ENCODE measurements around the gene HOXC9.

The HOXC9 gene

DNA sequence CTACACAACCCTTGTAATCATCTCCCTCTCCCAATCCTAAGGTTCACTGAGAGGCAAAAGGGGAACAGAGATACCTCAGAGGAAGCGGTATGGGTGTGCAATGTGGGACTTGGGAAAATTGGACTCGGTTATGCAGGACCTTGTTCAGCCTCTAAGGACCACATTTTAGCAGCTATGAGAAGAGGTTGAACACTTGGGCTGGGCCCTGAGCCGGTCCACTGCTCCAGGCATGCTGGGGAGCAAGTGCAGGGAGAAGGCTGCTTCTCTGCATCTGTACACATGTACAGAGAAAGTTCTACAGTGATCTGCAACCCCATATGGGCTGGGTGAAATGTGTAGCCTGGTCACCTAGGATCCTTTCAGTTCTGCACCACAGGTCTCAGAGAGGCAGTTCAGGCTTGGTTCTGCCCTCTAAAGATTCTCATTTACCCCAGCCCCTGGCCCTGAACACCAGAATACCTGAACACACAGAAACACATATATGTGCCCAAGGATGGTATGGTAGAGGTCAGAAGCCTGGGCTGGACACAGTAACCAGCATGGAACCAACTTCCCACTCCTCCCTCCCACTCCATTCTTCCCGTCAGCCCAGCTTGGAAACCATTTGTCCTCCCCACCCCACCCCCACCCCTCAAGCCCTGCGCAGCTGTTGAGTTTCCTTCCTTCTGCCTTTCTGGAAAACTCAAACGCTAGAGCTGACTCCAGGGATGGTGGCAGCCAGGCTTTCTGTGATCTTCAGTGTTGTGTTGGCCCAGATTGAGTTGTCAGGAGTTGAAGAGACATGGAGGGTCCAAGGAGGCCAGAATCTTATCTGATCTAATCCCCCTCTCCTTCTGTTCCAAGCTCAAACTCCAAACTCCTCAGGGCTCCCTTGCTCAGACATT, 43.3 kb downstream of the HOXC9 start:
- DNase-seq, result no peak

DNA sequence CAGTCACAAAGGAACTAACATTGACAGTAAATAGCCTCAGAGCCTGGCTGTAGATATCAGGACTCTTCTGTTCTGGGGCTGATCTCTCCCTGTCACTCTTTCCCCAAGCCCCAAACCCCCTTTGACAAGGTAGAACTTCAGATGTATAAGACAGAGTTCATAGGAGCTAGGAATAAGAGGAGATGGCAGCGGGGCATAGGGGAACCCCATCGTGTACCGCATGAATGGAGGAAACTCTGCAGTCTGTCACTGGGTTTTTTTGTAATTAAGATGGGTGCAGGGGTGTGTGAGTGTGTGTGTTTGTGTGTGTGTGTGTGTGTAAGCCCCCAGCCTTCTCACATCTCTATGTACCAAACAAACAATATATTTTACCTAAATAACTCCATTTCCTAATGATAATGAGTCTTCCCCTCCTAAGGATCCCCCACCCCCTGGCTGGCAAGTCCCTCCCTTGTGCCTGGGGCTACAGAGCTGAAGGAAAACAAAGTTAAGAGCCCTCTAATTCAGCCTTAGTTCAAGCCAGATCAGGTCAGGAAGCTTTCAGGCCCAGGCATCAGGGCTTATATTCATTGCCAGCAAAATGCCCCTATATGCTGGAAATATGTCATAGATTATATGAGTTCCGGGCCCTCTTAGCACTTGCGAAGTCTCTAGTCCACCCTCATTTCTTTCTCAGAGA, 44.6 kb downstream of the HOXC9 start:
- no peak for DNase-seq

DNA sequence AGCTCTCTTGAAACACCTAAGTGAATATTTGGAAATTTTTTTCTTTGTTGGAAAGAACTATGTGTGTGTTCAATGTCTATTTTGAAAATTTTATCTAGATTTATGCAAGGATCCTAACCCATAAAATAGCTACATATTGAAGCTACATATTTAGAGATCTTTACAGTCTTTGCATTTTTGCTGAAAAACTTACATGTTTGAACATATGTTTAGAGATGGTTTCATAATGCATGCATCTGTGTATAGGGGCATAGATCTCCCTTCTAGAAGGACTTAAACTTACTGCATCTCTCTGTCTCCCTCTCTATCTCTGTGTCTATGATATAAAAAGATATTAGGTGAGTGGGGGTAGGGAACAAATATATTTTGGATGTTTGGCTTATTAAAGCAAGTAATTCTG, 45.4 kb downstream of the HOXC9 start:
- DNase-seq, result no peak

DNA sequence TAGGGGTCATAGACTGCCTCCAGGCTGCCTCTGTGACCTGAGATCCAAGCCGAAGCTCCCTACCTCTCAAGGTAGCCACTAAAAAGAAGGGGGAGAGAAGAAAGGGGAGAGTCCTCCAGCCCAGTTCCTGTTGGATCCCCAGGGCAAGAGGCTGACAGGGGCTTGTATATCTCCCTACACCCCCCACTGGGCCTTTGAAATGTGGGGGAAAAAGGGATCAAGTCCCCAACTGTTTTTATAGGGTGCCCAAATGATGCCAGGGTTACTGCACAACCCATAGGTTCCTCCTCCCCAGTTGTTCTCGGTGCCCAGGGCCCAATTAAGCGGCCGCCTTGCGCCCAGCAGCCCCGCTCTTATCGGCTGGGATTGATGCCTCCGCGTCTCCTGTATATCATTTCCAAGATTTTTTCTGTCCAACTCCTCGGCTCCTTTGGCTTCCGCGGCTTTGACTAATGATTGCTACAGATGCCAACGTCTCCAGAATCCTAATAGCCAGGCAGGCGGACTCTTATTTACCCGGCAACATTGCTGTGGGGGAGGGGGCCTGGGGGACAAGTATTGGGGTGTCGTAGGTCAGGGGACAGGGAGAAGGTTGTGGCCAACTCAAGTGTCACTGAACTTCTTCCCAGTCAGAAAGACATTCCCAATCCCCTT, 46.0 kb downstream of the HOXC9 start:
- DNase-seq, result no peak

DNA sequence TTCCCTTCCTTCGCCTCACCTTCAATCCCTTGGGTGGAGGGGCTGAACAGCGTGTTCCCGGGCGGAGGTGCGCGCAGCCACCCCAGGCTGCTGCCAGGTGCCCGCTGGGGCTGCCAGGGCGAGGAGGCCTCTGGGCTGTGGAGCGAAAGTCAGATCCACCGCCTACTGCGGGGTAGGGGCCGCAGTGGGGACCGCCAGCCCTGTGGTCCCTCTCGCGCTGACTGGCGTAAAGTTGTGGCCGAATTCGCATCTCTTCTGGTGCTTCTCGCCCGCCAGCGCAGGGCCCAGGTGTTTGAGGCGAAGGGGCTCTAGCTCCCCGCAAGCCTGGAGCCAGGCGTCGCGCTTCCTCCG, 46.8 kb downstream of the HOXC9 start:
- no peak for DNase-seq

DNA sequence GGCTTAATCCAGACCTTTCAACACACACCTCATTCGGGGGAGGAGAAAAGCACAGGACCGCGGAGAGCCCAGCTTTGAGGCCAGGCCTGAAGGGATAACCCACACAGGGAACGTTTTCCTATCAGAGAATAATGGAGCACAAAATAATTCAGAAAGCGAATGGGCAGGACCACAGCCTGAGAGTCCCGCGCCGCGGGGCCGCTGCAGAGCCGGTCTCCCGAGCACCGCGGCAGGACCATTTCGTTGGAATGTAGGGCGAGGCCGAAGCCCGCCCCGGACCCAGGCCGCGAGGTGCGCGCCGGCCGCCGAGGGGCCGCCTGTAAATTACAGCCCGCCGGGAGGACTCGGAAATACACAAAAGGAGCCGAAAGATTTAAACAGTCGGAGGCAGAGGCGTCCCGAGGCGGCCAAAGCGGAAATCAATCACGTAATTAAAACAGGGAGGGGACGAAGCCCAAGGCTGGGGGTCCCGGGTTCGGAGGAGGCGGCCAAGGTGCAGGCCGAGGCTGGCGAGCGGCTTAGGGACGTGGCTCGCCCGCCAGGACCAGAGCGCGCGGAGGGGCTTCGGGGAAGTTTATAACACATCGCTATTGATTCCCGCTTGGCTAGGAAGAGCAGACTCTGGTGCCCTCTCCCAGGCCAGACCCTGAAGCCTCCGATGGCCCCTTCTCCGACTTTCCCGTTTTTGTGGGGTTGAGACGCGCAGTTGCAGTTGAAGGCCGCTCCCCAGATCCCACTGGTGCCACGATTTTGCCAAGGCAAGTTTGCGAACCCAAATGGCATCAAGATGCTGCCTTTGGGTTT, 47.4 kb downstream of the HOXC9 start:
- DNase-seq, result no peak

DNA sequence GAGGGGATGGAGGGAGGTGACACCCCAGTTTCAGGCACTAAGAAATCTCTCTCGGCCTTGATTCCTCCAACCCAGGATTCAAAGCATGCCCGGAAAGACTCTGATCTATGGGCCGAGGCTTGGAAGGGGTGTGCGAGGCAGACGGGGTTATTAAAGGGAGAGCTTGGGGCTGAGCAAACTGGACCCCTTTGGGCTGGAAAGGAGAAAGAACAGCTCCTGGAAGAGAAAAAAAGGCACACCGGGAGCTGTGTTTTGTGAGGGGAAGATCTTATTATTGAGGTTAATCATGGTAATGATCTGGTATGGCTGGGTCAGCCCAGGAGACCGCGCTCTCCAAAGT, 48.0 kb downstream of the HOXC9 start:
- no peak for DNase-seq

DNA sequence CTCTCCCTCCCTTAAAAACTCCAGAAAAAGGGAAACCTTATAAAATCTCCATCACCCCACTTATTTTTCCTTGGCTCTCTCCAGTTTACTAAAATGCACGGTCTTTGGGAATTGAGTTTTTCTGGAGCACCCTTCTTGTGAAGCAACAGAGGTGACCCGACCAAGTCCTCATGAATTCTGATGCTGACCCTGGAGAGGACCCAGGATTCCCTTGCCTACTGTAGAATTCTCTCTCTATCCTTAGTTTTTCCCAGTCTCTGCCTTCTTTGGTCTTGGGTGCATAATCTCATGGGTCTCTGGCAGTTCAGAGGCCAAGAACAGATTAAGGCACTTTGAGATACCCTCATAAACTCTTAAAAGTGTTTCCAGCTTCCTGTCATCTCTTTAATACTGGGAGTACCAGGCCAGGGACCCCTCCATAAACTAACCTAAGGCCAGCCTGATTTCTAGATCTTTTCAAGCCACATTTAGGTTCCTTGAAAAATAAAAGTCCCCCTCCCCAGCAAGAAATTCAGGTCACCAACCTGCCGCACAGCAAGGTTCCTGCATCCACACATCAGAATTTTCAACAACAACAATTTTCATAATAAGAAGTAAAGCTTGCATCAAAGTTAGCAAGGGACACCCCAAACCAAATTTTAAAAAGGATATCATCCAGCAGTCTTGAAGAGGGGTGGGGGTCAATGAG, 48.6 kb downstream of the HOXC9 start:
- no peak for DNase-seq

DNA sequence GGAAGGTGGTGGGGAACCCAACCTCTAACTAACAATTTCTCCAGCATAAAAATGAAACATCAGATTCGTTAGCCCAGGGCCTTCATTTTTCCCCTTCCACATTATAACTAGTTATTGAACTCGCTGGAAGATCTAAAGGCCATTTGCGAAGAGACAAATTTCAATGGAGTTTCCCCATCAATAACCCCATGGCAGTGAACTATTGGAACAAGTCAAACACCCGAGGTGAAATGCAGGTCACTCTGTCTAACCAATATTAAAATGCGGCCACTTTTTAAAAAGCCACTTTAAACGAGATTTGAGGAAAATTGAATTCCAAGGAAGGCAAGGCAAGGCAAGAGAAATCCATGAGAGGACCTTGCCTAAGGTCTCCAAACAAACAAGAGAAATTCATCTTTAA, 49.1 kb downstream of the HOXC9 start:
- DNase-seq, result no peak

DNA sequence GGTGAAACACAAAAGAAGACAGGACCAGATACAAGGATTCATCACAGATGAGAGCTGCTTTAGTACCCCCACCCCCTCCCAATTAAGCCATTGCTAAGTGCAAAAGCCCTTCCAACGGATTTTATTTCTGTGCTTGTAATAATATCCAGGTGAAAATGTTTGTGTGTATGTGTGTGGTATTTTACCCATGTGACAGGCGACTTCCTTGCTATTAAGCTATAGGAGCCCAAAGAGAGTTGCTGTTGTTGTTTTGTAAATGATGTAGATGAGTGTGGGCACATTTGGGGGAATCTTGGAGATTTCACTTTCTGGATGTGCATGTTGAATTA, 50.5 kb downstream of the HOXC9 start:
- no peak for DNase-seq

DNA sequence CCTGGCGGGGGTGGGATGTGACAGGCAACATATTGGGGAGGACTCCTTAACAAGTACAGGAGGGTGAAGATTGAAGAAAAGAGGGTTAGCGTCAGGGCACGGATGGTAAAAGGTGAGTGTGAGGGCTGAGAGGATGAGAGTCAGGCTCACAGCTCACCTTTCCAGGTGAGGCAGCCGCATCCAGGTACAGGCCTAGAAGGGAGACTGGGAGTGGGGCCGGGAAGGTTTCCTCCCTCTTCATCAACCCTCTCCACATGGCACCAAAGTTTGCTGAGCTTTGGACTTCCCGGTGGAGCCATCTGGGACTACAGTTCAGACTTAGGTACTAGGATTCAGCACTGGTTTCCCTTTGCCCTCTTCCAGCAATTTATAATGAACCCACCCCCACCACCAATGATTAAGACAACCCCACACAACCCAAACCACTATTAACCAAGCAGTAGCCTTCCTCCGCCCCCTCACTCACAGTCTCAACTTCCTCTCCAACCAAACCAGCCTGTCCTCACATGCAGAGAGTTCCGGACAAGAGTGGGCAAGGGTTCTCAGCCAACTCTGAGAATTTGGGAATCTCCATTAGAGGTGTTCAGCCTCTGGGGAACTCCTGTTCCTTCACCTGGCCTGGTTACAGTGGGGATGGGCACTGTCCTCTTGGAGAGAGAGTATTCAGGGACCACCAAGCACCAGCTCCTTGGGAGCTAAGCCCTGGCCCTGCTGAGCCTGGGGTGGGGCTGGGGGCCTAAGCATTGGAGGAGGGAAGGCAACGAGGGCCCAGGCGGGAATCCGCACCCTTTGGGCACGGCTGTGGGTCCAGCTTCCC, 51.3 kb downstream of the HOXC9 start:
- DNase-seq, result no peak

DNA sequence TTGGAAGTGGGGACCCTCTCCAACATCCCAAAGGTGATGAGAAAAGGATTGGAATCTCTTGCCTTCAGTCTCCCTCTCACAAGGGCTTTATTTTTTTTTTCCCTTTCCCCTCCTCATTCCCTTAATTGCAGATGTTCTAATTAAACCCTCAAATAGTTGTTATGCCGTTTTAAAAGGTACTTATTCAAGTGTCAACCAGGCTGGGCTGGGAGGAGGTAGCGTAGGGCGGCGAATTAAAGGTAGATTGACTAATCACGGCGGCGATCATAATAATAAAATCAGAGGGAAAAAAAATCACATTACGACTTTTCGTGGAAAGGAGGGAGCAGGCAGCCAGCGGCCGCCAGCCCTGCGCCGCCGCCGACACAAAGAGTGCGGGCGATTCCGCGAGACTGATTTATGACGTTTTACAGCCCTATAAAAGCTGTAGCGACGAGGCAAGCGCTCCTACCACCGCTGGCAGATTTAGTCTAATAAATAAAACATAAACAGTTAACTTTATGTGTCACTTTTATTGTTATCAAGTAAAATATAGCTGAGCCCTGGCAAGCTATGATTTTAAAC, 52.0 kb downstream of the HOXC9 start:
- no peak for DNase-seq

DNA sequence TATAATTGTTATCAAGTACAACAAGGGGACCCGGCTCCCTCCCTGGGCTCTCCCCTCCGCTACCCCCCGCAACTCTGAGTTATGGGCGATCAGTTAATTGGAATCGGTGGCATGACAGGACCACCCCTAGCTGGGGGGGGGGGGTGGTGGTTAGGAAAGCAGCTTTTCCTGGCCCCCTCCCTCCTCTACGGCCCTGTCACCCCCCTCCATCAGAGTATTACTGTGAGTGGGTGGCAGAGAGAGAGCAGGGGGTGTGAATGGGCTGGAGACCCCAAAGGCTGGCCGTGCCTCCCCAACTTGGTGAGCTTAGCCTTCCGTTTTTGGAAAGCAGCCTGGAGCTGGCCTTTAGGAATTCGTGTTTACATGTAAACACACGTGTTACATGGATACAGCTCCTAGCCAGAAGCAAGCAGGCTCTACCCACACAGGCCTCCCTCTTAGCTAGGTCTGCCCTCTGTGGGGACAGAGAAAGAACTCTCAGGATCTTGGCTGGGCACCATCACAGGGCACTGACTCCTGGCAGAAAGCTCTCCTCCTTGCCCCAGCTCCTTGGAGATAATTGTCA, 52.6 kb downstream of the HOXC9 start:
- no peak for DNase-seq

Data from effector CD4-positive, alpha-beta T cell (primary cell).